Stimulated activated CD4-positive, alpha-beta T cell treated with anti-CD3 and anti-CD28 coated beads, TNF-alpha, amount 100 ng/mL, for 24 hours (primary cell): ENCODE results near the gene FAM171A1.

Source experiments
- DNase-seq, 3 experiments: peaks; one replicate each; pipeline ENCODE4 v3.0.0-alpha.2; 2020; ENCODE audit warnings: low read depth in 3 of 3

FAM171A1 gene

DNA sequence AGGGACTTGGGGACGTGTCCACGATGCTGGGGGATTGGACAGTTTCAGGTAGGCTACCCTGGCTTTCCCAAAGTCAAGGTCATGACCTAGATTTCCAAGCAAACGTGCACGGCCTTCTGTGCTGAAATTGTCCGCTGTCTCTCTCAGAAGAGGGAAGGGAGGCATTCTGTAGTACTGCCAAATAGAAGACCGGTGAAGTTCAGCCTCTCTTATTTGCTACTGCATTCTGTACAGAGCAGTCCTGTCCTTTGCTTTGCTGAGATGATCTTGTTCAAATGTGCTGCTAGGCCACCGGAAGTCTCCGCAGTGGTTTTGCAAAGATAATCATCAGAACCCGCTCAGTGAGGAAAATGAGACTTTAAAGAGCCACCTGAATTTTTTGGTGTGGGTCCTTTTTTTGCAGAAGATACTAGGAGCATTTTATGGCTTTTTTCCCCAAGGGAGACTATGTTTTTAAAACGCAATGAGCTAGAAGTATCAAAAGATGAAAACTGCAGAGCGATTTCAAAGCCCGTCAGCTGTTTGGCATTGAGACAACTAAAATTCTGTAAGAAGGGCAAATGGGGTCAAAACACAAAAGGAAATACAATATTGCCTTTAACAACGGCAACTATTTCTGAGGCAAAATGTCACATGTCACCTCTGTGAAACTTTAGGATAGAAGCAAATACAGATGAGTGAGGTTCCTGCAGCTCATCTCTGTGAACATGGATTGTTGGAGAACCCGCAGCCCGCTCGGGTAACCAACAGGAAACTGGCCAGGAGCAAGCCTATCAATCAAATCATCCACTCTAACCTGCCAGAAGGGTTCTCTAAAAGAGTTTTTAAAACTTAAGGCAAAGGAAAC, 201.3 kb downstream of the FAM171A1 start:
- peak in 1 of 3 experiments; percentile 28 for DNase-seq

DNA sequence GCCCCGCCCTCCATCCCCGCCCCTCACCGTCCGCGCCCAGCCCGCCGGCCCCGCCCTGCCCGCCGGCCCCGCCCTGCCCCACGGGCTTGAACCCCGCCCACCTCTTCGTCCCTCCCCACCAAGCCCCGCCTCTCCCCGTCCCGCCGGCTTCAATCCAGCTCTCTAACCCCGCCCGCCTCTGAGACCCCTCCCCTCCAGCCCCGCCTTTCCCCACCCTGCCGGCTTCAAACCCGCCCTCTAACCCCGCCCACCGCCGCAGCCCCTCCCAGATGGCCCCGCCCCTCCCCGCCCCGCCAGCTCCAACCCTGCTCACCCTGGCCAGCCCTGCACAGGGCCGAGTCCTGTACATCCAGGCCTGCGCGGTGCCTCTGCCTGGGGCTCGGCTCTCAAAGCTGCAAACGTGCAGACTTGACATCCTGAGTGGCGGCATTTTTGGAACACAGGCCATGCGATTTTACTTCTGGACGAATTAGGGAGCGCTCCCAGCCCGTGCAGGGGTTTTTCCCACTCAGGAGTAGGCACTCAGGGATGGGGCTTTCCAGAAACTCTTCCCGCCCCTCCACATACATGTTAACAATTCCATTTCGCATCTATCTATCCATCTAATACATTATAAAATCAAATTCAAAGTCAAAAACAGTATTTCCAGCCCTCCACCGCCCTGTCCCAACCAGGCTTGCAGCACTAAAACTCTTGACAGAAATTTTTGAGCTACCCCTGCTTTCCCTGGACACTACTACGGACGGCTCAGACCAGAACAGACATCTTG, 202.1 kb downstream of the FAM171A1 start:
- peak; percentile 94 to 96 (median 94) for DNase-seq

DNA sequence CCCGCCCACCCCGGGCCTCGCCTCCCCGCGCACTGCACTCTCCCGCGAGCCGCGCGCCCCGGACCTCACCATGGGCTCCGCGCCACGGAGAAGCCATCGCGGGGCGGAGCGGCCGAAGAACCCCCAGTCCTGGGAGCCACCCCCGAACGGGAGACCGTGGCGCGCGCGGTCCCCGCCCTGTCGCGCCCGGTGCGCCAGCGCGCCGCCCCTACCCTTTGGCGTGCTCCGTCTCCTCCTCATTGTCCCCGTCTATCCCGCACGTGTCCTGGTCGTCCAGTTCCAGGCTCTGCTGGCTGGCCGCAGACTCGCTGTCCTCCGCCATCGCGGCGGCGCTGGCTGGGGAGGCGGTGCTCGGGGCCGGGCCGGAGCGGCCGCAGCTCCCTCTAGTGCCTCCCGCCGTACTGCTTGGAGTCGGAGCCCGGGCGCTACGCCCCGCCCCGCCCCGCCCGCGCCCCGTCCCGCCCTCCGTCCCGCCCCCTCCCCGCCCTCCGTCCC, 202.8 kb downstream of the FAM171A1 start, which contains the start of gene NMT2:
Gene NMT2 (minus strand): TSS at position 403 of the 495 bp plus-strand sequence. CDS start 81 bp downstream, at position 322.
- no peak for DNase-seq

DNA sequence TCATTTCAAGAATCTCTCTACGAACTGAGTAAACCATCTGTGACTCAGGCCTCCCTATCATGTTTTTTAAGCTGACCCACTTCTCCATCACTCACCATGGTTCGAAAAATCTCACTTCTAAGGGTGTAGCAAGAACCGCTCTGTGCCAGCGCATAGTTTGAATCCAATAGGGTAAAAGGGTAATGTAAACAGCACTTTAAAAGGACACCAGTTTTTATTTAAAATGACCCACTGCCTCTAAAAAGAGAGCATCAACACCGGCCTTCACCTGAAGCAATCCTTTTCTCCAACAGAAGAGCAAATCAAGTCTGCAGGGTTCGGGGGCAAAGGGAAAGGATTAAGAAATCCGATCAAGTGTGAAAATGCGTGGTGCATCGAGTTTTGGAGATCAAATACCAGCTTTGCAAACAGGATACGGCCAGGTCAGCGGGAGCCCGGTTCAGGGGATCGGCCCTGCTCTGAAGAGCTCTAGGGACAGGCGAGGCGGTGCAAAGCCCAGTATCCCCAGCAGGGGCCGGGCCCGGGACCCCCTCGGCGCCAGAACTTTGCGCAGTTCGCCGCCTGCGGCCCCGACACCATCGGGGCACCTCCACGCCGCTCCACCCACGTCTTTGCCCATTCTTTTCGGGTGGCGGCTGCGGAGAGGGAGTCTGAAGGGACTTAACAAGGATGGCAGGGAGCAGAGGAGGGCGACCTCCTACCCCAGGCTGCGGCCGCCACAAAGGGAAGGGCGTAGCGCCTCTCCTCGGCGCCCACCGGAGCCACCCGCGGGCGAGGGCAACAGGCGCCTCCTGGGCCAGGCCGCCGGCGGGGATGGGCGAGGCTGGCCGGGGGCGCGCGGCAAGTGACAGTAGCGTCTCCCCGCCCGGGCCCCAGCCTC, 203.4 kb downstream of the FAM171A1 start:
- DNase-seq: peak; percentile 9 to 35 (median 28)

DNA sequence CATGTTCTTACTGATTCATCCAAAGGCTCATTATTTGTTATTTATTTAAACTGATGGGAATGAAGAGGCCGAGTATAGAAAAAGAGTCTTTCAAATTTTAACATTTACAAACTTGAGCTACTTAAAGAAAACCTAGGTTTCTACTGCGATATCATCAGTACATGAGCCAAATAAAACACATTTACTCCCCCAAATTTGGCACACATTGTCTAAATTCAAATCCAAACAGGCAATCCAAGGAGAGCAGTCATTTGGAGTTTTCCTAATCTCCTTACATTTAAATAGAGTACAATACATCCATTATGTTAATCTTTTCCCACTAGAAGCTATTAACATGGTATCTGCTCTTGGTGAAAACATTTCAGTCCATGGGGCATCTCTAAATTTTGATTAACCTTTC, 204.8 kb downstream of the FAM171A1 start:
- DNase-seq: no peak

DNA sequence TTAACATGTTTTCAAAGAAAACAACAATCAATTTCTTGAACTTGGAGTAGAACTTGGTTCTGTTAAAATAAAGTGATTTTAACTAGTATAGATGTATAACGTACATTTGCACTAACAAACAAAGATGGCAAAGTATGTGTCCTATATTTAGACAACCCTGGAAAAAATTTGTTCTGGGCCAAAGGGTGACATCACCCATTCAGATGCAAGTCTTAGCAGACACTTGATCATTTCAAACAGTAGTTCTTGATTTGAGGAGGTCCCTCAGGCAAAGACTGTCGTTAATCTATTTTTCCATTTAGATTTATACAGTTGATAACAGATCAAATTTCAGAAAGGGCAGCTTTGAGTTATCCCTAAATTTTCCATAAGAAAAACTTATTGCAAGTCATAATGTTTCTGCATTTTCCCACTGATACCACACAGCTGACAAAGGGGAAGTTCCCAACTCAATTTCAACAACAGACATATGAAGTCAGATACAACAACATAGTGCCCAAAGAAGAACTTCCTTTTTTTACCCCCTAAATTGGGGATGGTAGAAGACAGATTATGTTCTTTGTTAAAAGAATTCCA, 207.7 kb downstream of the FAM171A1 start:
- no peak for DNase-seq
